Nephron progenitor cell (in vitro differentiated cells): Measurements from ENCODE around the gene PADI4.
"Not testable (repeated sequence)": the region's sequence is repeated elsewhere in the genome, so short reads cannot be mapped to it uniquely, and the experiment has no call there.

Source experiments
- DNase-seq: peaks from one replicate; pipeline ENCODE4 v3.0.0; 2021
- H3K27ac Mint-ChIP-seq: 2 replicates; pipeline ENCODE4 v1.8.0; 2021; ENCODE audit warnings: mild to moderate bottlenecking, moderate library complexity, mixed read lengths
- H3K27me3 Mint-ChIP-seq: 2 replicates; pipeline ENCODE4 v1.8.0; 2021; ENCODE audit warnings: mild to moderate bottlenecking, low read depth, mixed read lengths; ENCODE audit not compliant: poor library complexity
- H3K36me3 Mint-ChIP-seq: 2 replicates; pipeline ENCODE4 v1.8.0; 2021; ENCODE audit warnings: low read depth, mixed read lengths
- H3K4me1 Mint-ChIP-seq: 2 replicates; pipeline ENCODE4 v1.8.0; 2021; ENCODE audit warnings: mixed read lengths
- H3K4me3 Mint-ChIP-seq: 2 replicates; pipeline ENCODE4 v1.8.0; 2021; ENCODE audit warnings: mild to moderate bottlenecking, moderate library complexity, mixed read lengths
- H3K9me3 Mint-ChIP-seq: 2 replicates; pipeline ENCODE4 v1.8.0; 2021; ENCODE audit warnings: mild to moderate bottlenecking, moderate library complexity, mixed read lengths
- CTCF ChIP-seq: fragments of 200-600 bp; sonication (generic); IDR thresholded peaks from 2 replicates; pipeline ENCODE4 v1.5.0; 2021; ENCODE audit warnings: antibody characterized with exemption

PADI4 gene

GRCh38 chr1:17404820-17405219, 96.8 kb downstream of the PADI4 start:
- no peaks in the 10 kb centered on the region for H3K27me3 Mint-ChIP-seq
- peaks cover 34% of the 10 kb centered on the region for H3K36me3 Mint-ChIP-seq
- peaks cover 37% of the 10 kb centered on the region for H3K4me1 Mint-ChIP-seq
- TF ChIP-seq CTCF, result no peak
- no peak for DNase-seq
- no peaks in the 10 kb centered on the region for H3K9me3 Mint-ChIP-seq
- H3K27ac Mint-ChIP-seq, result no peak overlapping the region
- H3K4me3 Mint-ChIP-seq, result no peak overlapping the region

- Mint-ChIP-seq H3K9me3 (no peaks in the 10 kb centered on the region), H3K27me3 (no peaks in the 10 kb centered on the region), H3K4me1 (peaks cover 29% of the 10 kb centered on the region), H3K27ac (no peak overlapping the region), H3K36me3 (peaks cover 47% of the 10 kb centered on the region), H3K4me3 (no peak overlapping the region)
- TF ChIP-seq CTCF, result peak; percentile 77
- peak; percentile 86 for DNase-seq
These were observed 98.1 kb downstream of the PADI4 start for GRCh38 chr1:17405898-17406759.

GRCh38 chr1:17406760-17407475, 98.9 kb downstream of the PADI4 start:
- Mint-ChIP-seq H3K36me3 (peaks cover 53% of the 10 kb centered on the region), H3K27ac (peak overlapping the region; percentile 58), H3K4me1 (peaks cover 24% of the 10 kb centered on the region)
- not testable (repeated sequence) for H3K9me3 Mint-ChIP-seq, H3K27me3 Mint-ChIP-seq, DNase-seq, H3K4me3 Mint-ChIP-seq

- Mint-ChIP-seq H3K36me3 (peaks cover 62% of the 10 kb centered on the region), H3K4me1 (peaks cover 24% of the 10 kb centered on the region), H3K27ac (peak overlapping the region; percentile 58)
- not testable (repeated sequence) for H3K9me3 Mint-ChIP-seq, DNase-seq, H3K27me3 Mint-ChIP-seq, H3K4me3 Mint-ChIP-seq
These were observed 100.0 kb downstream of the PADI4 start for GRCh38 chr1:17407786-17408514.

GRCh38 chr1:17409391-17409811, 101.4 kb downstream of the PADI4 start:
- Mint-ChIP-seq H3K4me1 (peaks cover 19% of the 10 kb centered on the region), H3K9me3 (no peaks in the 10 kb centered on the region), H3K27ac (peak overlapping the region; percentile 79), H3K36me3 (peaks cover 76% of the 10 kb centered on the region), H3K27me3 (no peaks in the 10 kb centered on the region), H3K4me3 (no peak overlapping the region)
- DNase-seq, result no peak
- no peak for TF ChIP-seq CTCF

GRCh38 chr1:17412093-17412870, 104.3 kb downstream of the PADI4 start:
- Mint-ChIP-seq H3K4me1 (no peaks in the 10 kb centered on the region), H3K27me3 (no peaks in the 10 kb centered on the region), H3K36me3 (peaks cover 96% of the 10 kb centered on the region), H3K9me3 (no peaks in the 10 kb centered on the region), H3K27ac (no peak overlapping the region), H3K4me3 (no peak overlapping the region)
- no peak for TF ChIP-seq CTCF
- no peak for DNase-seq
